ENCODE measurements around the gene ARHGAP33. TPM values are rescaled to one million over a fixed set of nuclear protein-coding genes. Genes with fewer than 3 reads are reported as not detected.

The ARHGAP33 gene
- total RNA-seq, 4 donors from 2014 or later, result 3.1 to 22.6 (median 5.5) TPM

DNA sequence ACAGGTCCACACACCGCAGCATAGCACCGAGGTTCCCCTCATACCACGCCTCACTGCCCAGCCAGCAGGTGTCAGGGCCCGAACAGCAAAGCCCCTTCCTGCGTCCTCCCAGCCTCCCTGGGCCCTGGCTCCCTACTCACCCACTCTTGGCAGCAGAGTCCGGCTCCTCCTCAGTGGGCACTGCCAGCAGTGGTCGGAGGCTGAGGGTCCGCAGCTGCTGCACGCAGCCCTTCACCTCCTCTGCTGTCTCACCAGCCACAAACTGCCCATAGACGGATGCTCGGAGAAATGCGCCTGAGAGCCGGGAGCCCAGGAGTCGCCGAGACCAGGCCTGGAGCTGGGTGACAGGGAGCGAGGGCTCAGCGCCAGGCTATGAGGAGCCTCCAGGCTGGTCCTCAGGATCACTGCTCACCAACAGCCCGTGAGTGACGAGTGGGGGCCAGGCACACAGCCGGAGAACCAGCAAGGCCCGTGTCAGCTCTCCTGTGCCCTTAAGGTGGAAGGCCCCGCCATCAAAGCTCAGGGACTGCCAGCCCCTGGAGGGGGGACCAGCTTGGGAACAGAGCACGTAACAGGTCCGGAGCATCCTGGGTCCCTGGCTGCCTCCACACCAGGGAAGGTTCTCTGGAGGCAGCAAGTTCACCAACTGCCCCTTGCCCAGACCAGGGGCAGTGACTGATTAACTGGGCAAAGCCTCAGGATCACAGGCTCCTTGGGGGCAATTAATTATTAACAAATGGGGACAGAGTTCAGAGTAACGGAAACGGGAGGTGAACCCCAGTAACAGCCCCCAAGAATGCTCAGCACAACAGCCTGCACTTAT lies 37.1 kb downstream of the ARHGAP33 start, which contains the start of gene PRODH2:
Gene PRODH2, minus strand, starts transcription at position 626 of the 823 bp plus-strand sequence. Its CDS starts 40 bp downstream, at position 586.
- no peak within 1 kb of the TSS for H3K27ac ChIP-seq
- no peak for ATAC-seq

GRCh38 chr19:35813043-35813890 lies 37.9 kb downstream of the ARHGAP33 start:
- Histone ChIP-seq H3K36me3 (no peaks in the 10 kb centered on the region), H3K4me1 (no peaks in the 10 kb centered on the region), H3K27me3 (peaks cover 77% of the 10 kb centered on the region), H3K9me3 (no peaks in the 10 kb centered on the region), H3K4me3 (no peak overlapping the region), H3K27ac (no peak overlapping the region)
- TF ChIP-seq, protein P1, sequence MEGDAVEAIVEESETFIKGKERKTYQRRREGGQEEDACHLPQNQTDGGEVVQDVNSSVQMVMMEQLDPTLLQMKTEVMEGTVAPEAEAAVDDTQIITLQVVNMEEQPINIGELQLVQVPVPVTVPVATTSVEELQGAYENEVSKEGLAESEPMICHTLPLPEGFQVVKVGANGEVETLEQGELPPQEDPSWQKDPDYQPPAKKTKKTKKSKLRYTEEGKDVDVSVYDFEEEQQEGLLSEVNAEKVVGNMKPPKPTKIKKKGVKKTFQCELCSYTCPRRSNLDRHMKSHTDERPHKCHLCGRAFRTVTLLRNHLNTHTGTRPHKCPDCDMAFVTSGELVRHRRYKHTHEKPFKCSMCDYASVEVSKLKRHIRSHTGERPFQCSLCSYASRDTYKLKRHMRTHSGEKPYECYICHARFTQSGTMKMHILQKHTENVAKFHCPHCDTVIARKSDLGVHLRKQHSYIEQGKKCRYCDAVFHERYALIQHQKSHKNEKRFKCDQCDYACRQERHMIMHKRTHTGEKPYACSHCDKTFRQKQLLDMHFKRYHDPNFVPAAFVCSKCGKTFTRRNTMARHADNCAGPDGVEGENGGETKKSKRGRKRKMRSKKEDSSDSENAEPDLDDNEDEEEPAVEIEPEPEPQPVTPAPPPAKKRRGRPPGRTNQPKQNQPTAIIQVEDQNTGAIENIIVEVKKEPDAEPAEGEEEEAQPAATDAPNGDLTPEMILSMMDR (IDR thresholded peaks at IDR 0.05), result no peak
- no peak for TF ChIP-seq POLR2A (IDR thresholded peaks at IDR 0.05)
- no peak for TF ChIP-seq EP300 (IDR thresholded peaks at IDR 0.05)
- no peak for TF ChIP-seq POLR2AphosphoS5 (IDR thresholded peaks at IDR 0.05)
- no peak for ATAC-seq
- 86 to 100% methylated on average over 1 to 11 of the region's 11 CpGs for WGBS, 2 donors (ENCODE audit: low coverage in 1 of 2)

More for the DNA sequence above, 37.1 kb downstream of the ARHGAP33 start, which contains the start of gene PRODH2:
- peaks cover 72% of the 10 kb centered on the region for H3K27me3 ChIP-seq
- WGBS, 2 donors (ENCODE audit: low coverage in 1 of 2), result 40 to 60% methylated on average over 1 of the region's 26 CpGs
- H3K9me3 ChIP-seq, result no peaks in the 10 kb centered on the region
- H3K4me3 ChIP-seq, result no peak within 1 kb of the TSS
- no peaks in the 10 kb centered on the region for H3K36me3 ChIP-seq
- no peaks in the 10 kb centered on the region for H3K4me1 ChIP-seq
- TF ChIP-seq, protein P1 (IDR thresholded peaks at IDR 0.05), result no peak
- TF ChIP-seq EP300 (IDR thresholded peaks at IDR 0.05) (no peak), POLR2AphosphoS5 (IDR thresholded peaks at IDR 0.05) (no peak), POLR2A (IDR thresholded peaks at IDR 0.05) (no peak)

GRCh38 chr19:35816262-35816661 lies 40.9 kb downstream of the ARHGAP33 start:
- Histone ChIP-seq H3K4me3 (no peak overlapping the region), H3K9me3 (no peaks in the 10 kb centered on the region), H3K36me3 (no peaks in the 10 kb centered on the region), H3K27me3 (peaks cover 71% of the 10 kb centered on the region), H3K4me1 (no peaks in the 10 kb centered on the region), H3K27ac (no peak overlapping the region)
- WGBS, 2 donors (ENCODE audit: low coverage in 1 of 2), result 19 to 50% methylated on average over 1 to 3 of the region's 6 CpGs
- TF ChIP-seq, protein P1 (IDR thresholded peaks at IDR 0.05), result no peak
- no peak for TF ChIP-seq POLR2A (IDR thresholded peaks at IDR 0.05)
- no peak for TF ChIP-seq POLR2AphosphoS5 (IDR thresholded peaks at IDR 0.05)
- TF ChIP-seq EP300 (IDR thresholded peaks at IDR 0.05), result no peak
- no peak for ATAC-seq

DNA sequence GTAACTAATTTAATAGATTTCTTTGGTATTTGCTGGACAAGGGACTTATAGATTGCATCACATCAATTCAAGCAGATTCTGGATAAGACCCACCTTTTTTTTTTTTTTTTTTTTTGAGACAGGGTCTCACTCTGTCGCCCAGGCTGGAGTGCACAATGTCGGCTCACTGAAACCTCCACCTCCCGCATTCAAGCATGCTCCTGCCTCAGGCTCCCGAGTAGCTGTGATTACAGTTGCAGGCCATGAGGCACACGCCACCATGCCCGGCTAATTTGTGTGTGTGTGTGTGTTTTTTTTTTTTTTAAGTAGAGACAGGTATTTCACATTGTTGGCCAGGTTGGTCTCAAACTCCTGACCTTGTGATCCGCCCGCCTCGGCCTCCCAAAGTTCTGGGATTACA lies 41.5 kb downstream of the ARHGAP33 start:
- Histone ChIP-seq H3K27me3 (peaks cover 67% of the 10 kb centered on the region), H3K4me3 (no peak overlapping the region), H3K27ac (no peak overlapping the region), H3K36me3 (no peaks in the 10 kb centered on the region), H3K4me1 (no peaks in the 10 kb centered on the region), H3K9me3 (no peaks in the 10 kb centered on the region)
- ATAC-seq, result no peak
- TF ChIP-seq EP300 (IDR thresholded peaks at IDR 0.05), result no peak
- TF ChIP-seq POLR2A (IDR thresholded peaks at IDR 0.05), result no peak
- TF ChIP-seq, protein P1 (IDR thresholded peaks at IDR 0.05), result no peak
- TF ChIP-seq POLR2AphosphoS5 (IDR thresholded peaks at IDR 0.05), result no peak
- 75 to 85% methylated on average over 4 to 6 of the region's 9 CpGs for WGBS, 2 donors (ENCODE audit: low coverage in 1 of 2)
